ENCODE results near the gene BMPR1A. TPM values are rescaled to one million over a fixed set of nuclear protein-coding genes. Genes with fewer than 3 reads are reported as not detected.

Gene BMPR1A
- total RNA-seq, 4 donors from 2014 or later: 5.2 to 40.2 (median 26.0) TPM

DNA sequence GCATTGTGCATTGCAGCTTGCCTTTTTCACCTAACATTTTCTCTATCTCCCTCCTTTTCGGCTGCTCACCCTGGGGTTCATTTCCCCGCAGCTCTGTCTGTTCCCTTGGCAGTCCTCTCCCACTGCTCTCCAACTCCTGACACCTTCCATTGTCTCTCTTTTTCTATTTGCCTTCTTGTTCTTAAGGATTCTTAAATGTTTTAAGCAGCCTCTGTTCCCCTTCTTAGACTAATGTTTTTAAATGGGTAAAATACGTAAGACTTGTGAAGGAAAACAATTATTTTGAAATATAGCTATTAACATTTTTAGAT, 19.4 kb downstream of the BMPR1A start:
- Histone ChIP-seq H3K36me3 (no peaks in the 10 kb centered on the region), H3K9me3 (no peaks in the 10 kb centered on the region), H3K27ac (peak overlapping the region in 2 of 4 donors; percentile 2 to 13), H3K4me1 (peaks cover 0 to 40% (median 0%) of the 10 kb centered on the region in 3 donors), H3K4me3 (no peak overlapping the region), H3K27me3 (no peaks in the 10 kb centered on the region)
- 67 to 81% methylated on average over 3 of the region's 3 CpGs for WGBS, 2 donors
- TF ChIP-seq POLR2A (IDR thresholded peaks at IDR 0.05): no peak
- TF ChIP-seq, protein P1, sequence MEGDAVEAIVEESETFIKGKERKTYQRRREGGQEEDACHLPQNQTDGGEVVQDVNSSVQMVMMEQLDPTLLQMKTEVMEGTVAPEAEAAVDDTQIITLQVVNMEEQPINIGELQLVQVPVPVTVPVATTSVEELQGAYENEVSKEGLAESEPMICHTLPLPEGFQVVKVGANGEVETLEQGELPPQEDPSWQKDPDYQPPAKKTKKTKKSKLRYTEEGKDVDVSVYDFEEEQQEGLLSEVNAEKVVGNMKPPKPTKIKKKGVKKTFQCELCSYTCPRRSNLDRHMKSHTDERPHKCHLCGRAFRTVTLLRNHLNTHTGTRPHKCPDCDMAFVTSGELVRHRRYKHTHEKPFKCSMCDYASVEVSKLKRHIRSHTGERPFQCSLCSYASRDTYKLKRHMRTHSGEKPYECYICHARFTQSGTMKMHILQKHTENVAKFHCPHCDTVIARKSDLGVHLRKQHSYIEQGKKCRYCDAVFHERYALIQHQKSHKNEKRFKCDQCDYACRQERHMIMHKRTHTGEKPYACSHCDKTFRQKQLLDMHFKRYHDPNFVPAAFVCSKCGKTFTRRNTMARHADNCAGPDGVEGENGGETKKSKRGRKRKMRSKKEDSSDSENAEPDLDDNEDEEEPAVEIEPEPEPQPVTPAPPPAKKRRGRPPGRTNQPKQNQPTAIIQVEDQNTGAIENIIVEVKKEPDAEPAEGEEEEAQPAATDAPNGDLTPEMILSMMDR (IDR thresholded peaks at IDR 0.05): no peak
- no peak for DNase-seq
- intact Hi-C loops (cut with DNase I): no loop called here

DNA sequence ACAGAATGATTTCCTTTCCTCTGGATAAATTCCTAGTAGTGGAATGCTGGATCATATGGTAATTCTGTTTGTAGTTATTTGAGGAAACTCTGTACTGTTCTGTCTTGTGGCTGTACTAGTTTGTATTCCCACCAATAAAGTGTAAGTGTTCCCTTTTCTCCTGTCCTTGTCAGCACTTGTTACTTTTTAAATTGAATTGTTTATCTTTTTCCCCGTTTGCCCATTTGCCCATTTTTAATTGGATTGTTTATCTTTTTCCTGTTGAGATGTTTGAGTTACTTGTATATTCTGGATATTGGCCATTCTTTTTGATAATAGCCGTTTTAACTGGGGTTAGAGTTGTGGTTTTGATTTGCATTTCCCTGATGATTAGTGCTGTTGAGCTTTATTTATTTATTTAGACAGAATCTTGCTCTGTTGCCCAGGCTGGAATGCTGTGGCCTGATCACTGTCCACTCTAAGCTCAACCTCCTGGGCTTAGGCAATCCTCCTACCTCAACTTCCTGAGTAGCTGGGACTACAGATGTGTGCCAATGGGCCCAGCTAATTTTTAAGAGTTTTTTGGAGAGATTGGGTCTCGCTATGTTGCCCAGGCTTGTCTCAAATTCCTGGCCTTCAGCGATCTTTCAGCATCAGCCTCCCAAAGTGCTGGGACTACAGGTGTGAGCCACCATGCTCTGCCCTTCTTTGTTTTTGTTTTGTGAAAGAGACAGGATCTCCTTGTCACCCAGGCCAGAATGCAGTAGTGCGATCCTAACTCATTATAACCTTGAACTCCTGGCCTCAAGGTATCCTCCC, 23.0 kb downstream of the BMPR1A start:
- no peak for DNase-seq
- Histone ChIP-seq H3K9me3 (no peaks in the 10 kb centered on the region), H3K27ac (peak overlapping the region in 2 of 4 donors; percentile 33 to 37), H3K4me3 (no peak overlapping the region), H3K27me3 (no peaks in the 10 kb centered on the region), H3K4me1 (peaks cover 0 to 29% (median 0%) of the 10 kb centered on the region in 3 donors), H3K36me3 (no peaks in the 10 kb centered on the region)
- WGBS, 2 donors: 66 to 79% methylated on average over 5 of the region's 5 CpGs
- TF ChIP-seq POLR2A (IDR thresholded peaks at IDR 0.05): no peak
- TF ChIP-seq, protein P1 (IDR thresholded peaks at IDR 0.05): no peak
- intact Hi-C loops (cut with DNase I): no loop called here

DNA sequence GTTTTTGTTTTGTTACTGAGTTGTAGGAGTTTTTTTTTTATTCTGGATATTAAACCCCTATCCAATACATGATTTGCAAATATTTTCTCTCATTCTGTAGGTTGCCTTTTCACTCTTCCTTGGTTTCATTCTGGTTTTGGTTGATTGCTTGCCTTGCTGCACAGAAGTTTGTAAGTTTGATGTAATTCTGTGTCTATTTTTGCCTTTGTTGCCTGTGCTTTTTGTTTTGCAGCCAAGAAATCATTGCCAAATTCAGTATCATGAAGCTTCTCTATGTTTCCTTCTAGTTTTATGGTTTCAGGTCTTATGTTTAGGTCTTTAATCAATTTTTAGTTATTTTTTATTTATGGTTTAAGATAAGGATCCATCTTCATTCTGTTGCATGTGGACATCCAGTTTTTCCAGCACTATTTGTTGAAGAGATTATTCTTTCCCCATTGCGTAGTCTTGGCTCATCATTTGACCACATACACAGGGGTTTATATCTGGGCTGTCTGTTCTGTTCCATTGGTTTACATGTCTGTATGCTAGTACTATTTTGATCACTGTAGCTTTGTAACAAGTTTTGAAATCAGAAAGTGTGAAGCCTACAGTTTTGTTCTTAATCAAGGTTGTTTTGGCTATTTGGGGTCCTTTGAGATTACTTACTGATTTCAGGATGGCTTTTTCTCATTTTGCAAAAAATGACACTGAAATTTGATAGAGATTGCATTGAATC, 26.4 kb downstream of the BMPR1A start:
- intact Hi-C loops (cut with DNase I): no loop called here
- no peaks in the 10 kb centered on the region for H3K9me3 ChIP-seq
- no peak overlapping the region for H3K4me3 ChIP-seq
- TF ChIP-seq, protein P1 (IDR thresholded peaks at IDR 0.05): no peak
- no peak for TF ChIP-seq POLR2A (IDR thresholded peaks at IDR 0.05)
- peaks cover 0 to 45% (median 14%) of the 10 kb centered on the region in 3 donors for H3K4me1 ChIP-seq
- no peak for DNase-seq
- H3K27ac ChIP-seq: peak overlapping the region in 2 of 4 donors; percentile 31 to 56
- no peaks in the 10 kb centered on the region for H3K36me3 ChIP-seq
- WGBS, 2 donors: 78 to 85% methylated on average over 1 of the region's 1 CpG
- H3K27me3 ChIP-seq: no peaks in the 10 kb centered on the region

DNA sequence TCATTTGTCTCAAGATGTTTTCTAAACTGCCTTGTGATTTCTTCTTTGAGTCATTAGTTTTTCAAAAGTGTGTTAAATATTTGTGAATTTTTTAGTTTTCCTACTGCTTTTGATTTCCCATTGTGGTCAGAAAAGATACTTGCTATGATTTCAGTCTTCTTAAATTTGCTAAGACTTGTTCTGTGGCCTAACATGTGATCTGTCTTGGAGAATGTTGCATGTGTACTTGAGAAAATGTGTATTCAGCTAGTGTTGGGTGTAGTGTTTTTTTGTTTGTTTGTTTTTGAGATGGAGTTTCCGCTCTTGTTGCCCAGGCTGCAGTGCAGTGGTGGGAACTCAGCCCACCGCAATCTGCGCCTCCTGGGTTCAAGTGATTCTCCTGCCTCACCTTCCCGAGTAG, 28.6 kb downstream of the BMPR1A start:
- no peaks in the 10 kb centered on the region for H3K9me3 ChIP-seq
- intact Hi-C loops (cut with DNase I): no loop called here
- no peak overlapping the region for H3K4me3 ChIP-seq
- peak overlapping the region in 1 of 4 donors; percentile 20 for H3K27ac ChIP-seq
- no peaks in the 10 kb centered on the region for H3K36me3 ChIP-seq
- WGBS, 2 donors: 88 to 91% methylated on average over 4 of the region's 4 CpGs
- peaks cover 0 to 7% (median 0%) of the 10 kb centered on the region in 4 donors for H3K27me3 ChIP-seq
- DNase-seq: no peak
- H3K4me1 ChIP-seq: peaks cover 0 to 38% (median 14%) of the 10 kb centered on the region in 3 donors
- TF ChIP-seq, protein P1 (IDR thresholded peaks at IDR 0.05): no peak
- TF ChIP-seq POLR2A (IDR thresholded peaks at IDR 0.05): no peak

- peaks cover 0 to 38% (median 14%) of the 10 kb centered on the region in 3 donors for H3K4me1 ChIP-seq
- no peak overlapping the region for H3K4me3 ChIP-seq
- peak overlapping the region in 2 of 4 donors; percentile 42 for H3K27ac ChIP-seq
- no peaks in the 10 kb centered on the region for H3K36me3 ChIP-seq
- peaks cover 0 to 7% (median 0%) of the 10 kb centered on the region in 4 donors for H3K27me3 ChIP-seq
- intact Hi-C loops (cut with DNase I): no loop called here
- DNase-seq: no peak
- WGBS, 2 donors: 57 to 59% methylated on average over 5 of the region's 5 CpGs
- TF ChIP-seq POLR2A (IDR thresholded peaks at IDR 0.05): no peak
- TF ChIP-seq, protein P1 (IDR thresholded peaks at IDR 0.05): no peak
- H3K9me3 ChIP-seq: no peaks in the 10 kb centered on the region
Observed at GRCh38 chr10:86785968-86786367, 29.5 kb downstream of the BMPR1A start.

Measured in esophagus squamous epithelium (tissue), 5 donors.